Cerebellar nuclear complex (tissue), 1 donor: ENCODE results near the gene SAMD10.
"Not testable (repeated sequence)": the region's sequence is repeated elsewhere in the genome, so short reads cannot be mapped to it uniquely, and the experiment has no call there.

Experiments used
- DNase-seq, 2 experiments: peaks; one replicate each; lab custom pipeline; 2025; lab: John Stamatoyannopoulos, UW

SAMD10 gene

DNA sequence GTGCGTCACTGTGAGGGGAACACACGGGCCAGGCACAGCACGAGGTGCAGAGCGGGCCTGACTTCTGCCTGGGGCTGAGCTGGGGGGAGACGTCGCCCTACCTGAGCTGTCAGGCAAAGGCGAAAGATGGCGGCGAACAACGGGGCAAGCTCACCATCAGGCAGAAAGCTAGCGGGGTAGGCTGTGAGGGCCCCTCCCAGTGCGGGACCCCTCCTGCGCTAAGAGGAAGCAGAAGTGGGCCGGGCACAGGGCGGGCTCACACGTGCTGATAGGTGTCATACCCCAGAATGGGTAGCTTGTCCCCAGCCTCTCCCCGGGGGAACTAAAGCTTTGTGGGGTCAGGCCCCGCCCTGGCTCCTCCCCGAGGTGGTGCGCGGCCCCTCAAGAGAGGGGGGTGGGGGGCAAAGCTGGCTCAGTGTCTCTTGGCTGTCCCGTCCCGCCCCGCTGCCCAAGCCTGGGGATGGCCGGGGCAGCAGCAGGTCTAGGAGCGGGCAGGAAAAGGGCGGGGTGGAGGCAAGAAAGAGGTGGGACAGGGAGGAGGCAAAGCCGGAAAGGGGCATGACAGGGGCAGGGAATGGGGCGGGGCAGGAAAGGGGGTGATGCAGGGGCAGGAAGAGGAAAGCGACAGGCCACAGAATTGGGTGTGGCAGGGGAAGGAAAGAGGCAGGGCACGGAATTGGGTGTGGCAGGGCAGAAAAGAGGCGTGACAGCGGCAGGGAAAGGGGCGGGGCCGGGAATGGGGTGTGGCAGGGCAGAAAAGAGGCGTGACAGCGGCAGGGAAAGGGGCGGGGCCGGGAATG lies 38.0 kb downstream of the SAMD10 start:
- DNase-seq = no peak

DNA sequence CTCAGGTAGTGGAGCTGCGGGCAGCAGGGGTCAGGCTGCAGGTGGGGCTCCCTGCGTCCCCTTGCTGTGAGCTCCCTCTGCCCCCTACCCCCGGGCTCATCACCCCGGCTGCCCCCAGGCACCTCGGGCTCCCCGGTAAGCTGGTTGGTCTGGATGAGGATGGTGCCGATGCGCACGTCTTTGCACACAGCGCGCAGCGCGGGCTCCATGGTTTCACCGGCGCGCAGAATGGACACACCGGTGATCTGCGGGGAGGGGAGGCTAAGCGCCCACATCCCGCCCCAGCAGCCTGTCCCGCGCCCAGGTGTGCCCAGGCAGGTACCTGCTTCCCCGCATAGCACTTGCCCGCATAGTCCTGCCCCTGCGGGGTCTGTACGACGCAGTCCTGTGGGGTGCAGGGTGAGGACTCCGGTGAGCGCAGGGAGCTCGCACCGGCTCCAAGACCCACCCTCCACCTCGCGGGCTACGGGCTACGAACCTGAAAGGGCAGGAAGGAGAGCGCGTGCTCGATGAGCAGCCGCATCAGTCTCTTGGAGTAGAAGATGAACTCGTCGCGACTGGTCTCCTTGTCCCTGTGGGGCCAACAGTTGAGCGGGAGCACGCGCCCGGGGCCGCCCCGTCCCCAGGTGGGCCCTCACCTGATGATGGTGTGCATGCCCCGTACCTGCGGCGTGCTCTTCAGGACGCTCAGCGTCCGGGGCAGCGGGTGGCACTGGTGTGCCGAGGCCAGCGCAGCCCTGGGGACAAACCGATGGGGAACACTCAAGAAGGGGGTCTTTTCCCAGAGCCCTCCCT lies 38.8 kb downstream of the SAMD10 start:
- DNase-seq = no peak

DNA sequence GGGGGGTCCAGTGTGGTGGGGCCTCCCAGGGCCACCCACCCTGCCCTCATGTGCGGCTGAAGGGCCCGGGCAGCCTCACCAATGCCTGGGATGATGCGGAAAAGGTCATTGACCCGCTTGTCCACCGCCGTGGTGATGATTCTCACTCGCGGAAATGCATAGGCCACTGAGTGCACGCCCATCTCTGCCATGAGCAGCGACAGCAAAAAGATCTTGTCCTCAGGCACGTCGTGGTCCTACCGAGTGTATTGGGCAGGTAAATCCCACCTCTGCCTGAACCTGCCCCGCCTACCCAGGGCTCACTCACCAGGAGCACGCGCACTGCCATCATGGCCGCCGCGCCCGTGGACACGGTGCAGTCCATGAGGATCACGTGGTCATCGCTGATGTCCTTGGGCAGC lies 39.4 kb downstream of the SAMD10 start:
- no peak for DNase-seq

DNA sequence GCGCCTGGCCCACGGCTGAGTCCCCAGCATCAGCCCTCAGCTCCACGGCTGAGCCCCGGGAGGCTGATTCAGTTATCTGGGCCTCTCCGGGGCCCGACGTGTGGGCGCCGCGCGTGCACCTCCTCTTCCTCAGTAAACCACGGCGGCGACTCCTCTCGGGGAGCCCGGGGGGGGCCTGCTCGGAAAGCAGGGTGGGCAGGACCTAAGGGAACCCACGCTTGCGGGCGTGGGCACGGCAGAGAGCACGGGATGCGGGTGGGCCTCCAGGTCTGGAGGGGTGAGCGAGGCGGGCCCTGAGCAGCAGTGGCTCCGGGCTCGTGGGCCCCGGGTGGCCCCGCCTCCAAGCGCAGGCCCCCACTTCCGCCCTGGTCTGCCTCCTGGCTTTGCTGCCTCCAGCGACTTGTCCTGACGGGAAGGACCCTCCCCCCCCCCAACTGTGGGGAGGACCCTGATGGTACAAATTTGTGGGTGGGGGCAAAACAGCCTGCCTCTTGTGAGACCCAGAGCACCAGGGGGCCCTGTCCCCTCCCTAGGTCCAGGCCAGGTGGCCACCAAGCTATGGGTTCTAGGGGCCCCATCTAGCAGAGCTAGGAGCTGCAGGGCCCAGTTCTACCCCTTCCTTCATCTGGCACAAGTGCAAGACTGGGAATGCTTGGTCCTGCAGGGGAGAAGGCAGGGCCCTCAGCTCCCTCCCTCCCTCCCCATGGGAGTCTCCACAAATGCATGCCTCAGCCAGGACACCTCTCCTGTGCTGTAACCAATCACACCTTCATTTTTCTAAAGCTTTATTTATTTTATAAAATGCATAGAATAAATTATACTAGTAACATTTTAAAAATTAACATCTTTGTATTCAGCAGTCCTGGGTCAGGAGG lies 40.1 kb downstream of the SAMD10 start:
- DNase-seq = no peak

DNA sequence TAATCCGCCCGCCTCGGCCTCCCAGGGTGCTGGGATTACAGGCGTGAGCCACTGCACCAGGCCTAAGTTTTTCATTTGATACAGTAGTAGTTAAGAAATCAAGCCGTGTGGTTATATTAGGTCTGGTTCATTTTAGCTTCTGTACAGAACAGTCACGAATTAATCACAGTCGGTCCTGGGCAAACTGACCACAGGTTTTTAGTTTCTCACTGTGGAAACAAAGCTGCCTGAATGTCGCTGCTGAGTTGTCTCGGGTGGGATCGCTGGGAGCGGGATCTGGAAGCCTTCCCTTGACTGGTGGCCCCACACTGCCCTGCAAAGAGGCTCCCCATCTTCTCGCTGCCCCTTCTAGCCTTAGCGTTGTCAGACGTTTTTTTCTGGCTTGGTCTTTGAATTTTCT lies 41.8 kb downstream of the SAMD10 start:
- no peak for DNase-seq

DNA sequence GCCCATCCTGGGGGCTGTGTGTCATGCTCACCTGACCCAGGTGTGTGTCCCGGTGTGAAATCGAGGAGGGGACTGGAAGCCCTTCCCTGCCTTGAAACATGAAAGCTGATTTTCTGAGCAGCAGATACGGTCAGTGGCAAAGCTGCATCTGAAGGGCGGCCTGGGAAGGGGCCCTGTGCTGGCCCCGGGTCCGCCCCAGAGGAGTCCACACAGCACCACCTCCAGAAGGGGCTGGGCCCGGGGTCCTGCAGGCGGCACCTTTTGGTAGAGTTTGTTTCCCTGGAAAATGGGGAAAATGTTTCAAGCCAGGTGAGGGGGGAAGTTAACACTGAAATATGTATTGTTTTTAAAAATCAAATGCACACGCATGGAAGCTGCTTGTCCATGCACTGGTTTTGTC lies 44.0 kb downstream of the SAMD10 start:
- DNase-seq = no peak

DNA sequence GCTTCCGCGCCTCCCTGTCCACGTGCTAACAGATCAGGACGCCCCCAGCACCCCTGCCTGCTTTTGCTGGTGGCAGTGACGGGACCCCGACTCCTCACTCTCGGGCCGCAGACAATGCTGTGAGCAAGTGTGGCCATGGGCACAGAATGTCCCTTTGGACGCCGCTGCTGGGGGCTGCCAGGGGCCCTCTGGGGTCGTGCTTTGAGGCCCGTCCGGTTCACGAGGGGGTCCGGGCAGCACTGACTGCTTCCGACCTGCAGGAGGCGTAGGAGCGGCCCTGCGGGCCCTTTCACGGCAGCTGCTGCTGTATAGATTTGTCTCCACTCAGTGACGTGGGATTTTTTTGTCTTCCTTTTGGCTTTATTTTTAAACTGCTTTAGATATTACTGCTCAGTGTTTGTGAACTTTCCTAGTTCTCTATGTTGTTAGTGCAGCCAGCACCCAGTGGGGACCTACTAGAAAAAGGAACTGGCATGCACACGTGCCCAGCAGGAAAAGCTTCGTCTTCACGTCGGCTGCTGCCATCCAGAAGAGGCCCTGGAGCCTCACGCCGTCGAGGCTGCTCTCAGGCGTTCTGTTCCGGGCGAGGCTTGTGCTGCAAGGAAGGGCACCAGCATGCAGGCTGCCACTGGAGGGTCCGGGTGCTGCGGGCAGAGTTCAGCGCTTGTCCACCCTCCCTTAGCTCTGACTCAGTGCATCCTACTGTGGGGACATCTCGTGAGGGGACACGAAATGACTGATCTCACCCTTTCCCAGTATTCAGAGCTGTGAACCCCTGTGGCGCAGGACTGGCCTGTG lies 45.0 kb downstream of the SAMD10 start:
- no peak for DNase-seq

DNA sequence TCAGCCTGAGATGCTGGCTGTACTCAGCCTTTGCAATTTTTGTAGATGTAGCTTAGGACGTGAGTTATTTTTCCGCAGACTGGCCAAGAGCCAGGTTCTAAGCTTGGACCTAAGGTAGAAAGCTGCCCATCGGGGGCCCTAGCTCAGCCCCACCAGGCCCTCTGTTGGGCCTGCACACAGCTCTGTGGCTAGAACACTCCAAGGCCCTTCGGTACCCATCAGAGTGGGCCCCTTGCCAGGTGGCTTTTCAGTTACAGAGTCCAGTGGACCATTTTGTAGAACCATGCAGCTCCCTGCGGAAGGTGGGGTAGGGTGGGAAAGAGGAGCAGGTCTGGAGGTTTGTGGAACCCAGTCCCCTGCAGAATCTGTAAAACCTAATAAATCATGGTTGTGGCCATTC lies 45.8 kb downstream of the SAMD10 start:
- no peak for DNase-seq

DNA sequence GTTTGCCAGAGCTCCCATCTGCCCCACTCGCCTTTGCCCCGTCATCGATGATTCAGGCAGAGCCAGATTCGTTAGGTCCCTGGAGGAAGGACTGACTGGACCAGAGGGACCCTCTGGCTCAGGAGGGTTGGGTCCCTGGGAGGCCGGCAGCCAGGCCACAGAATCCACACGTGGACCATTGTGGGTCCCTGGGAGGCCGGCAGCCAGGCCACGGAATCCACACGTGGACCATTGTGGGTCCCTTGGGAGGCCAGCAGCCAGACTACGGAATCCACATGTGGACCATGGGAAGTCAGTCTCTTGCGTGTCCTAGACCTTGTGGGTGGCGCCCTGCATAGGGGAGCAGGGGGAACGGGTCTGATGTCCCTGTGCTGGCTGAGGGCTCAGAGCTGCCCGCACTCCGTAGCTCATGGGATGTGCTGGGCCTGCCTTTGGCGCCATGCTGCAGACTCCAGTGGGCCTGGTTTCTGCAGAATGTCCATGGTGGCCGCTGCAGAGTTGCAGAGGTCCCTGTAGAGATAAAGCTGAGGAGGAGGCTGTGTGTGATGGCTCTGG lies 46.8 kb downstream of the SAMD10 start:
- no peak for DNase-seq

DNA sequence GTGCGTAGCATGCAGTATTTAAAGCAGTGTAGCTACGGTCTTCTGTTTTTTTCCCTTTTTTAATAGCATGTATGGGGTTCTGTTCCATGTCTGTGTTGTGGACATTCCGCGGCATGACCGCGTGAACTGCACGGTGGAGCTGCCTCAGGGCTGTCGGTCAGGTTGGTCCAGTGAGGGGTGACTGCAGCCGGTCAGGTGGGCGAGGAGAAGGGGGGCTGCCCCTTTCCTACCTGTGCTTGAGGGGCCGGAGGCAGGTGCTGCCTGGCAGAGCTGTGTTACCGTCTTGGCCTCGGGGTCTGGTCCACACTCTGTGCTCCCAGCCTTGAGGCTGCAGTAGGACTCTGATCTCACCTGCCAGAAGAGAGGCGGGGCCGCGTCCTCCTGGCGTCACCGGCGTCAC lies 47.7 kb downstream of the SAMD10 start:
- no peak for DNase-seq

DNA sequence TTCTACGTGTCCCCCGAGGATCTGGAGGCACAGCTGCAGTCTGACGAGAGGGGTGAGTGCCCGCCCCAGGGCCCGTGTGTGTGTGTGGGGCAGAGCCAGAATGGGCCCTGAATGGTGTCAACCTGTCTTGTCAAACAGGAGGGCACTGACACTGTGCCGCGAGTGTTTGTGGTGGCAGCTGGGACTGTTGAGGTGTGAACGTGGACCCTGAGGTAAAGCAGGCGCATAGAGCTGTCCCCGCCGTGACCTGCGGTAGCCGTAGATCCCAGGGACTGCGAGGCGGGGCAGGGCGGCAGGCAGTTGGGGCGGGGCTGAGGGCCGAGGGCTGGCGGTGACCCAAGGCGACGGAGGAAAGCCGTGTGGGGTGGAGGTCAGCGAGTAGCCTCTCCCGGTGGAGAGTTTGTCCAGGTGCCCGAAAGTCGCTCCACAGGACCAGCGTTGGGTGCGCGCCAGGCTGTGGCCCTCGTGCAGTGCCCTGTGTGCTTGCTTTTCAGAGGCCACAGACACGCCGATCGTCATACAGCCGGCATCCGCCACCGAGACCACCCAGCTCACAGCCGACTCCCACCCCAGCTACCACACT lies 48.4 kb downstream of the SAMD10 start:
- no peak for DNase-seq

DNA sequence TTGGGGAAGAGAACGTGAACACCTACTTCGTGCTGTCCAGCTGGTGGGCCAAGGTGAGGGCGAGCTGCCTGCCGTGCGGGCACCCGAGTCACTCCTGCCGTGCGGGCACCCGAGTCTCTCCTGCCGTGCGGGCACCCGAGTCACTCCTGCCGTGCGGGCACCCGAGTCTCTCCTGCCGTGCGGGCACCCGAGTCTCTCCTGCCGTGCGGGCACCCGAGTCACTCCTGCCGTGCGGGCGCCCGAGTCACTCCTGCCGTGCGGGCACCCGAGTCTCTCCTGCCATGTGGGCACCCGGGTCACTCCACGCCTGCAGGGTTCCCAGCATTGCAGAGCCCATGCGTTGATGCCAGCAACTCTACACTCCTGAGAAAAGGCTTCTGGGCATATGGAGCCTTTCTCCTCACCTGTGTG lies 50.0 kb downstream of the SAMD10 start:
- not testable (repeated sequence) for DNase-seq

DNA sequence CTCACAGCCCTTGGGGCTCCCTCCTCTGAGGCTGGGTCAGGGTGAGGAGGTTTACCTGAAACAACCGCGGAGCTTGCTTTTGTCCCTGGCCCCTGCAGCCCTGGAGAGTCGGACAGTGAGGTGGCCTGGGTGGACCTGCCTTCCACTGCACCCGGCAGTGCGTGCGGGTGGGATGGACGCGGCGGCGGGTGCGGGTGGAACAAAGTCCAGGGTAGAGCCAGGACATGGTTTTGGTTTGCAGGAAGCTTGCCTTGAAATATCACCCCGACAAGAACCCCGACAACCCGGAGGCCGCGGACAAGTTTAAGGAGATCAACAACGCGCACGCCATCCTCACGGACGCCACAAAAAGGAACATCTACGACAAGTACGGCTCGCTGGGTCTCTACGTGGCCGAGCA lies 50.4 kb downstream of the SAMD10 start:
- DNase-seq = no peak

DNA sequence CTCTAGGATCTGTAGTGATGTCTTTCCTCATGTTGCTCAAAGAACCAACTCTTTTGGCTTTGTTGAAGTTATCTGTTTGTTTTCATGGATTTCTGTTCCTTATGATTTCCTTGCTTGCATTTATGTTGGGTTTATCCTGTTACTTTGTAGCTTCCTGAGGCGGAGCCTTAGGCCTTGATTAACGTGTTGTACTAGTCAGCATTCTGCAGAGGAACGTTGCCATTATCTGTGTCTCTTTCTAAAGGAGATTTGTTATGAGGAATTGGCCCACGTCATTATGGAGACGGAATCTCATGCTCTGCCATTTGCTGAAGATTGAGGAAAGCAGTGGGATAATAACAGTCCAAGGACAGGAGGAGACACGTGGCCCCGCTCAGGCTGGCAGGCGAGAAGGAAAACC lies 53.1 kb downstream of the SAMD10 start:
- no peak for DNase-seq

DNA sequence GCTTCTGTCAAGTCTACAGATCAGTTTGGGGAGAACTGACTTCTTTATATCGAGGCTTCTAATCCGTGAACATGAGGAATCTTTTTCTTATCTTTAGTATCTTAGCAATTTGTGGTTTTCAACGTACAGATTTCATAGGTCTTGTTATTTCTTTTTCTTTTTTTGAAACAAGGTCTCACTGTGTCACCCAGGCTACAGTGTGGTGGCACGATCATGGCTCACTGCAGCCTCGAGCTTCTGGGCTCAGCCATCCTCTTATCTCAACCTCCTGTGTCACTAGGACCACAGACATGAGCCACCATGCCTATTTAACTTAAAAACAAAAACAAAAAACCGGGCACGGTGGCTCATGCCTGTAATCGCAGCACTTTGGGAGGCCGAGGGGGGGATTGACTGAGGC lies 55.2 kb downstream of the SAMD10 start:
- DNase-seq = no peak
